ENCODE results near the gene FIP1L1. TPM values are rescaled to one million over a fixed set of nuclear protein-coding genes. Genes with fewer than 3 reads are reported as not detected.

FIP1L1 gene
- total and polyA plus RNA-seq, 2 of the 4 experiments (the other 2 are of a cell fraction), result 31.1 to 37.5 TPM

GRCh38 chr4:53510321-53510720, 132.9 kb downstream of the FIP1L1 start:
- intact Hi-C loops (cut with micrococcal nuclease), result no loop called here

More at GRCh38 chr4:53510321-53510720, 132.9 kb downstream of the FIP1L1 start:
- TF ChIP-seq RCOR1 (IDR thresholded peaks at IDR 0.05; ENCODE audit: insufficient replicate concordance, low read length) (no peak), POLR2A (IDR thresholded peaks at IDR 0.05; ENCODE audit: low read depth, low read length) (no peak), CHD1 (IDR thresholded peaks at IDR 0.05; ENCODE audit: low read depth, low read length) (no peak), MAFK (IDR thresholded peaks at IDR 0.05; ENCODE audit: low read depth, low read length) (no peak), ELK1 (IDR thresholded peaks at IDR 0.05; ENCODE audit: borderline replicate concordance, low read depth, low read length) (no peak), BHLHE40 (IDR thresholded peaks at IDR 0.05; ENCODE audit: low read depth, low read length) (no peak), MAZ (IDR thresholded peaks at IDR 0.05; ENCODE audit: borderline replicate concordance, low read depth, low read length) (no peak), MXI1 (IDR thresholded peaks at IDR 0.05; ENCODE audit: borderline replicate concordance, low read depth, low read length) (no peak), FOS (IDR thresholded peaks at IDR 0.05; ENCODE audit: low read depth, low read length) (no peak), CEBPB (IDR thresholded peaks at IDR 0.05; ENCODE audit: low read depth, low read length) (no peak), USF2 (IDR thresholded peaks at IDR 0.05; ENCODE audit: low read depth, low read length) (no peak), SMC3 (IDR thresholded peaks at IDR 0.05; ENCODE audit: low read depth, low read length) (no peak), RAD21 (IDR thresholded peaks at IDR 0.05; ENCODE audit: low read length) (no peak)
- Histone ChIP-seq H3K27ac (ENCODE audit: insufficient read depth, low read length) (no peak overlapping the region), H3K9me1 (ENCODE audit: insufficient read depth, low read length) (peaks cover 5% of the 10 kb centered on the region; the same call in 1 of the 2 replicates), H2BK120ac (ENCODE audit: low read depth, low read length) (peak overlapping the region; percentile 41; the same call in 1 of the 2 replicates), H4K20me1 (ENCODE audit: insufficient read depth, low read length) (no peaks in the 10 kb centered on the region), H3K56ac (ENCODE audit: extremely low read depth, insufficient read depth, low read length) (no peak overlapping the region), H2AFZ (replicated peaks; ENCODE audit: low read length, poor library complexity) (no peak overlapping the region), H2AK9ac (replicated peaks; ENCODE audit: low read depth, low read length, poor library complexity) (no peak overlapping the region), H3K14ac (replicated peaks; ENCODE audit: low read depth, low read length) (peak overlapping the region; percentile 33; the same call in 1 of the 2 replicates), H3K27me3 (ENCODE audit: control insufficient read depth, insufficient read depth, low read length) (no peaks in the 10 kb centered on the region), H3K79me1 (ENCODE audit: low read depth in 1 of 2, low read length in 2 of 2) (0 out of 4 replicates have a peak, but pooled peaks cover 0 to 3% of the 10 kb centered on the region in 2 experiments), H3K4me1 (ENCODE audit: control insufficient read depth, insufficient read depth, low read length) (peaks cover 6% of the 10 kb centered on the region), H3K18ac (ENCODE audit: low read depth, low read length) (peak overlapping the region; percentile 45; the same call in 1 of the 2 replicates), H4K91ac (ENCODE audit: insufficient read depth, low read depth, low read length) (no peak overlapping the region), H3K4me3 (ENCODE audit: insufficient read depth, low read depth, low read length) (no peak overlapping the region), H3K23ac (ENCODE audit: low read depth, low read length) (no peak overlapping the region), H3K9me3 (ENCODE audit: control insufficient read depth, insufficient read depth, low read length) (no peaks in the 10 kb centered on the region), H2BK15ac (ENCODE audit: low read depth, low read length) (peak overlapping the region; percentile 37; the same call in 1 of the 3 replicates), H3K4ac (ENCODE audit: low read depth, low read length) (peak overlapping the region; percentile 37; the same call in 1 of the 2 replicates), H3K36me3 (ENCODE audit: control insufficient read depth, insufficient read depth, low read length) (no peaks in the 10 kb centered on the region), H2BK5ac (ENCODE audit: low read depth, low read length, poor library complexity, severe bottlenecking) (no peak overlapping the region), H3K4me2 (ENCODE audit: low read depth, low read length) (no peak overlapping the region), H2BK20ac (ENCODE audit: low read depth, low read length) (no peak overlapping the region), H4K5ac (ENCODE audit: low read depth, low read length) (no peak overlapping the region), H2AK5ac (ENCODE audit: low read depth, low read length) (no peak overlapping the region), H4K8ac (ENCODE audit: low read depth in 2 of 2, low read length in 2 of 2) (no peak overlapping the region), H3K9ac (ENCODE audit: low read depth, low read length) (no peak overlapping the region)
- ATAC-seq (ENCODE audit: low read depth) (no peak), DNase-seq (peak; percentile 13)
- ChIA-PET POLR2A (ENCODE audit: unreplicated experiment) (no interaction called here), CTCF (no interaction called here)
- no TSS peak for BruUV-seq (replicated peaks)
- 16% methylated on average over 4 of the region's 5 CpGs; no CpG with 5 or more reads in 1 of the 2 experiments for WGBS, 2 experiments (ENCODE audit: extremely low coverage in 2 of 2, insufficient read length in 1 of 2)
- dilution Hi-C loops (cut with HindIII; ENCODE audit: low sequenced_read_pairs, unreplicated experiment), result no loop called here
- in situ Hi-C loops (cut with MboI; ENCODE audit: low sequenced_read_pairs), result no loop called here
